ENCODE results near the gene GRIA1. TPM values are rescaled to one million over a fixed set of nuclear protein-coding genes. Genes with fewer than 3 reads are reported as not detected.

GRIA1 gene
- total and polyA plus RNA-seq, 2 donors (not counting 1 experiment from before 2014, with no cell fraction given) = not detected

- Mint-ChIP-seq H3K27me3 (no peaks in the 10 kb centered on the region), H3K4me1 (no peaks in the 10 kb centered on the region), H3K4me3 (no peak overlapping the region), H3K27ac (no peak overlapping the region), H3K9me3 (ENCODE audit: insufficient read depth) (no peaks in the 10 kb centered on the region)
- Histone ChIP-seq H3K36me3 (replicated peaks in 1 of 2; ENCODE audit: control extremely low read depth in 1 of 2, control insufficient read depth in 1 of 2, extremely low read depth in 1 of 2, insufficient read depth in 2 of 2, low read length in 1 of 2) (no peaks in the 10 kb centered on the region), H4K20me1 (ENCODE audit: control insufficient read depth, insufficient read depth, low read length, poor library complexity, severe bottlenecking) (no peaks in the 10 kb centered on the region), H3K4me3 (ENCODE audit: control extremely low read depth in 1 of 5, extremely low read depth in 1 of 5, insufficient read depth in 1 of 5, low read depth in 2 of 5, low read length in 4 of 5) (no peak overlapping the region), H3K4me2 (replicated peaks; ENCODE audit: low read depth, low read length, poor library complexity, severe bottlenecking) (no peak overlapping the region), H3K9me3 (ENCODE audit: control extremely low read depth in 1 of 3, control insufficient read depth in 2 of 3, insufficient read depth in 1 of 3, low read length in 2 of 3) (no peaks in the 10 kb centered on the region), H3K79me2 (ENCODE audit: control insufficient read depth, insufficient read depth, low read length) (no peaks in the 10 kb centered on the region), H3K9ac (ENCODE audit: low read length) (no peak overlapping the region), H3K27ac (ENCODE audit: low read length in 2 of 2) (no peak overlapping the region), H3K27me3 (replicated peaks in 1 of 4; ENCODE audit: control extremely low read depth in 1 of 4, control insufficient read depth in 3 of 4, insufficient read depth in 4 of 4, low read length in 3 of 4) (no peaks in the 10 kb centered on the region), H2AFZ (ENCODE audit: insufficient read depth, low read depth, low read length, poor library complexity, severe bottlenecking) (no peak overlapping the region), H3K4me1 (ENCODE audit: control insufficient read depth in 2 of 2, insufficient read depth in 2 of 2, low read length in 2 of 2) (no peaks in the 10 kb centered on the region)
- intact Hi-C loops (cut with micrococcal nuclease) = no loop called here
- POLR2A ChIA-PET = no interaction called here
- 100% methylated on average over 1 of the region's 2 CpGs for WGBS (ENCODE audit: insufficient coverage)
- CTCF ChIA-PET = no interaction called here
- no peak for TF ChIP-seq CTCF (IDR thresholded peaks at IDR 0.05)
- TF ChIP-seq EZH2 (IDR thresholded peaks at IDR 0.05; ENCODE audit: borderline replicate concordance, insufficient read depth, low read depth, low read length, poor library complexity, severe bottlenecking) = no peak
- ATAC-seq (ENCODE audit: low read depth) = no peak
- DNase-seq = no peak
These were observed 168.7 kb downstream of the GRIA1 start for GRCh38 chr5:153659039-153659736.

GRCh38 chr5:153660919-153661318 lies 170.4 kb downstream of the GRIA1 start:
- H3K27ac ChIP-seq (ENCODE audit: low read length in 2 of 2) = no peak overlapping the region
- Mint-ChIP-seq H3K4me3 (no peak overlapping the region), H3K9me3 (ENCODE audit: insufficient read depth) (no peaks in the 10 kb centered on the region), H3K27me3 (no peaks in the 10 kb centered on the region), H3K4me1 (no peaks in the 10 kb centered on the region), H3K27ac (no peak overlapping the region)
- H3K79me2 ChIP-seq (ENCODE audit: control insufficient read depth, insufficient read depth, low read length) = no peaks in the 10 kb centered on the region
- POLR2A ChIA-PET = no interaction called here
- no peaks in the 10 kb centered on the region for H3K27me3 ChIP-seq (replicated peaks in 1 of 4; ENCODE audit: control extremely low read depth in 1 of 4, control insufficient read depth in 3 of 4, insufficient read depth in 4 of 4, low read length in 3 of 4)
- DNase-seq (no peak), ATAC-seq (ENCODE audit: low read depth) (no peak)
- no peak overlapping the region for H3K4me2 ChIP-seq (replicated peaks; ENCODE audit: low read depth, low read length, poor library complexity, severe bottlenecking)
- H4K20me1 ChIP-seq (ENCODE audit: control insufficient read depth, insufficient read depth, low read length, poor library complexity, severe bottlenecking) = no peaks in the 10 kb centered on the region
- intact Hi-C loops (cut with micrococcal nuclease) = no loop called here
- no peaks in the 10 kb centered on the region for H3K9me3 ChIP-seq (ENCODE audit: control extremely low read depth in 1 of 3, control insufficient read depth in 2 of 3, insufficient read depth in 1 of 3, low read length in 2 of 3)
- H3K4me1 ChIP-seq (ENCODE audit: control insufficient read depth in 2 of 2, insufficient read depth in 2 of 2, low read length in 2 of 2) = no peaks in the 10 kb centered on the region
- no peak overlapping the region for H3K9ac ChIP-seq (ENCODE audit: low read length)
- no peak for TF ChIP-seq EZH2 (IDR thresholded peaks at IDR 0.05; ENCODE audit: borderline replicate concordance, insufficient read depth, low read depth, low read length, poor library complexity, severe bottlenecking)
- no peak for TF ChIP-seq CTCF (IDR thresholded peaks at IDR 0.05)
- H3K36me3 ChIP-seq (replicated peaks in 1 of 2; ENCODE audit: control extremely low read depth in 1 of 2, control insufficient read depth in 1 of 2, extremely low read depth in 1 of 2, insufficient read depth in 2 of 2, low read length in 1 of 2) = no peaks in the 10 kb centered on the region
- H3K4me3 ChIP-seq (ENCODE audit: control extremely low read depth in 1 of 5, extremely low read depth in 1 of 5, insufficient read depth in 1 of 5, low read depth in 2 of 5, low read length in 4 of 5) = no peak overlapping the region
- no peak overlapping the region for H2AFZ ChIP-seq (ENCODE audit: insufficient read depth, low read depth, low read length, poor library complexity, severe bottlenecking)
- WGBS (ENCODE audit: insufficient coverage) = 58% methylated on average over 2 of the region's 2 CpGs
- CTCF ChIA-PET = no interaction called here

Data from B cell (primary cell).